Omental fat pad (tissue), 4 donors: Measurements from ENCODE around the gene GMIP. TPM values are rescaled to one million over a fixed set of nuclear protein-coding genes. Genes with fewer than 3 reads are reported as not detected.
A peak's percentile ranks its signal among the peaks of the same experiment; 100 is the strongest.

Experiments used
- ATAC-seq: fragments of 150-250 bp; one replicate; pipeline ENCODE4 v1.9.1; 2016; ENCODE audit warnings: mild to moderate bottlenecking, moderate library complexity; ENCODE audit not compliant: low FRiP score
- DNase-seq: peaks from one replicate; pipeline ENCODE4 v3.0.0-alpha.2; 2019; ENCODE audit warnings: low spot score
- CTCF ChIP-seq, 3 donors: fragments of 450-650 bp; IDR thresholded peaks; one replicate each; pipeline ENCODE4 v1.5.1; 2016 to 2017; ENCODE audit warnings: antibody characterized with exemption in 3 of 3, mild to moderate bottlenecking in 3 of 3, moderate library complexity in 2 of 3
- total RNA-seq, 4 donors: library from RNA; depleted of rRNA; stranded (reverse); fragments of >200 nt; gene quantifications; one replicate each; pipeline ENCODE4 v1.1.0, GENCODE V29; 2016

Gene GMIP
- total RNA-seq, 4 donors from 2014 or later, result 7.7 to 47.3 (median 18.7) TPM

GRCh38 chr19:19591133-19591825, 52.2 kb downstream of the GMIP start:
- ATAC-seq (peak; percentile 42), DNase-seq (no peak)
- TF ChIP-seq CTCF (IDR thresholded peaks at IDR 0.05), result no peak

- DNase-seq (no peak), ATAC-seq (no peak)
- no peak for TF ChIP-seq CTCF (IDR thresholded peaks at IDR 0.05)
Measured at GRCh38 chr19:19588546-19588945, 54.9 kb downstream of the GMIP start.

GRCh38 chr19:19587771-19588170, 55.7 kb downstream of the GMIP start:
- DNase-seq, result no peak
- ATAC-seq, result no peak

GRCh38 chr19:19584356-19584755, 59.1 kb downstream of the GMIP start:
- no peak for DNase-seq

More at GRCh38 chr19:19587771-19588170, 55.7 kb downstream of the GMIP start:
- no peak for TF ChIP-seq CTCF (IDR thresholded peaks at IDR 0.05)

GRCh38 chr19:19582471-19582870, 61.0 kb downstream of the GMIP start:
- DNase-seq (no peak), ATAC-seq (no peak)
- no peak for TF ChIP-seq CTCF (IDR thresholded peaks at IDR 0.05)

More at GRCh38 chr19:19584356-19584755, 59.1 kb downstream of the GMIP start:
- no peak for ATAC-seq
- no peak for TF ChIP-seq CTCF (IDR thresholded peaks at IDR 0.05)

GRCh38 chr19:19581391-19581790, 62.1 kb downstream of the GMIP start:
- DNase-seq, result no peak
- no peak for ATAC-seq
- no peak for TF ChIP-seq CTCF (IDR thresholded peaks at IDR 0.05)

GRCh38 chr19:19580418-19580817, 63.0 kb downstream of the GMIP start:
- no peak for ATAC-seq
- DNase-seq, result no peak
- no peak for TF ChIP-seq CTCF (IDR thresholded peaks at IDR 0.05)
